WTC11 (cell line): Measurements from ENCODE around the gene CARD19. TPM values are rescaled to one million over a fixed set of nuclear protein-coding genes. Genes with fewer than 3 reads are reported as not detected.

Experiments
- GTF2I ChIP-seq: fragments of 250-450 bp; sonication (Bioruptor Pico); conservative IDR thresholded peaks from 2 replicates; pipeline ENCODE4 v1.4.0; 2021; ENCODE audit warnings: mild to moderate bottlenecking
- MXD4 ChIP-seq: fragments of 250-450 bp; sonication (Bioruptor Pico); IDR thresholded peaks from 2 replicates; pipeline ENCODE4 v1.8.0; 2021; ENCODE audit warnings: mild to moderate bottlenecking, moderate library complexity, borderline replicate concordance
- NFYB ChIP-seq: sonication (generic); formaldehyde crosslinking; conservative IDR thresholded peaks from 2 replicates; pipeline ENCODE4 v1.8.0; 2022; ENCODE audit warnings: low read depth, missing genetic modification reagents
- ZNF317 ChIP-seq: sonication (generic); formaldehyde crosslinking; IDR thresholded peaks from 2 replicates; pipeline ENCODE4 v1.8.1; 2023; ENCODE audit warnings: low read depth, mild to moderate bottlenecking, moderate library complexity, missing genetic modification reagents, borderline replicate concordance
- total RNA-seq: library from RNA; stranded (reverse); gene quantifications from 3 replicates; pipeline ENCODE4 v1.2.3, GENCODE V29; 2021
- TF ChIP-seq, protein P1 (sequence below): sonication (generic); formaldehyde crosslinking; IDR thresholded peaks from 2 replicates; pipeline ENCODE4 v1.8.0; 2022; ENCODE audit warnings: missing genetic modification reagents
- TF ChIP-seq, protein P2 (sequence below): sonication (generic); formaldehyde crosslinking; IDR thresholded peaks from 2 replicates; pipeline ENCODE4 v1.8.1; 2023; ENCODE audit warnings: mild to moderate bottlenecking, missing genetic modification reagents, borderline replicate concordance
- TF ChIP-seq, protein P3 (sequence below): sonication (generic); formaldehyde crosslinking; IDR thresholded peaks from 2 replicates; pipeline ENCODE4 v1.8.0; 2023; ENCODE audit warnings: missing genetic modification reagents, mild to moderate bottlenecking, borderline replicate concordance
- TF ChIP-seq, protein P4 (sequence below): sonication (generic); formaldehyde crosslinking; IDR thresholded peaks from 2 replicates; pipeline ENCODE4 v1.8.1; 2022; ENCODE audit warnings: mild to moderate bottlenecking, moderate library complexity, missing genetic modification reagents
- TF ChIP-seq, protein P5 (sequence below): sonication (generic); formaldehyde crosslinking; conservative IDR thresholded peaks from 2 replicates; pipeline ENCODE4 v1.8.1; 2022; ENCODE audit warnings: mild to moderate bottlenecking, missing genetic modification reagents
- TF ChIP-seq, protein P6 (sequence below): sonication (generic); formaldehyde crosslinking; IDR thresholded peaks from 2 replicates; pipeline ENCODE4 v1.8.1; 2022; ENCODE audit warnings: missing genetic modification reagents, borderline replicate concordance

CARD19 gene
- total RNA-seq, 1 experiment from 2014 or later: 34.5 TPM

DNA sequence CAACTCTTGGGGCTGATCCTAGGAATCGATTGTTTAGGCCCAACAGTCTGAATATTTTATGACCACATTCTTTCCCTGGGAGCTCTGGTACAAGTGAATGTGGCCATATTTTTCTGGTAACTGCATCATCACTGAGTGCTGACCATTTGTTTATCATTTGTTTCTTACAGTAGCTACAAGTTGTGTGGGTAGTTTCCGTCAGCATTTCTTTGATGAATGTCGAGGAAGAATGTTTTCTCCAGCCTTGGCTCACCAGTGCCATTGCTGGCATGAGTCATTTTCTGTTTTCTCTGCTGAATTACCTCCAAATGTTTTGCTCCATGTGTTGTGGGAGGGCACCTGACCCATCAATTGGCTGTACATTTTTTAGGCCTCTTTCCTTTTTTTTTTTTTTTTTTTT lies 14.1 kb upstream of the CARD19 start (continued):
- TF ChIP-seq, protein P1, sequence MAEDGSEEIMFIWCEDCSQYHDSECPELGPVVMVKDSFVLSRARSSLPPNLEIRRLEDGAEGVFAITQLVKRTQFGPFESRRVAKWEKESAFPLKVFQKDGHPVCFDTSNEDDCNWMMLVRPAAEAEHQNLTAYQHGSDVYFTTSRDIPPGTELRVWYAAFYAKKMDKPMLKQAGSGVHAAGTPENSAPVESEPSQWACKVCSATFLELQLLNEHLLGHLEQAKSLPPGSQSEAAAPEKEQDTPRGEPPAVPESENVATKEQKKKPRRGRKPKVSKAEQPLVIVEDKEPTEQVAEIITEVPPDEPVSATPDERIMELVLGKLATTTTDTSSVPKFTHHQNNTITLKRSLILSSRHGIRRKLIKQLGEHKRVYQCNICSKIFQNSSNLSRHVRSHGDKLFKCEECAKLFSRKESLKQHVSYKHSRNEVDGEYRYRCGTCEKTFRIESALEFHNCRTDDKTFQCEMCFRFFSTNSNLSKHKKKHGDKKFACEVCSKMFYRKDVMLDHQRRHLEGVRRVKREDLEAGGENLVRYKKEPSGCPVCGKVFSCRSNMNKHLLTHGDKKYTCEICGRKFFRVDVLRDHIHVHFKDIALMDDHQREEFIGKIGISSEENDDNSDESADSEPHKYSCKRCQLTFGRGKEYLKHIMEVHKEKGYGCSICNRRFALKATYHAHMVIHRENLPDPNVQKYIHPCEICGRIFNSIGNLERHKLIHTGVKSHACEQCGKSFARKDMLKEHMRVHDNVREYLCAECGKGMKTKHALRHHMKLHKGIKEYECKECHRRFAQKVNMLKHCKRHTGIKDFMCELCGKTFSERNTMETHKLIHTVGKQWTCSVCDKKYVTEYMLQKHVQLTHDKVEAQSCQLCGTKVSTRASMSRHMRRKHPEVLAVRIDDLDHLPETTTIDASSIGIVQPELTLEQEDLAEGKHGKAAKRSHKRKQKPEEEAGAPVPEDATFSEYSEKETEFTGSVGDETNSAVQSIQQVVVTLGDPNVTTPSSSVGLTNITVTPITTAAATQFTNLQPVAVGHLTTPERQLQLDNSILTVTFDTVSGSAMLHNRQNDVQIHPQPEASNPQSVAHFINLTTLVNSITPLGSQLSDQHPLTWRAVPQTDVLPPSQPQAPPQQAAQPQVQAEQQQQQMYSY (CRISPR knock-in tag): no peak
- TF ChIP-seq, protein P2, sequence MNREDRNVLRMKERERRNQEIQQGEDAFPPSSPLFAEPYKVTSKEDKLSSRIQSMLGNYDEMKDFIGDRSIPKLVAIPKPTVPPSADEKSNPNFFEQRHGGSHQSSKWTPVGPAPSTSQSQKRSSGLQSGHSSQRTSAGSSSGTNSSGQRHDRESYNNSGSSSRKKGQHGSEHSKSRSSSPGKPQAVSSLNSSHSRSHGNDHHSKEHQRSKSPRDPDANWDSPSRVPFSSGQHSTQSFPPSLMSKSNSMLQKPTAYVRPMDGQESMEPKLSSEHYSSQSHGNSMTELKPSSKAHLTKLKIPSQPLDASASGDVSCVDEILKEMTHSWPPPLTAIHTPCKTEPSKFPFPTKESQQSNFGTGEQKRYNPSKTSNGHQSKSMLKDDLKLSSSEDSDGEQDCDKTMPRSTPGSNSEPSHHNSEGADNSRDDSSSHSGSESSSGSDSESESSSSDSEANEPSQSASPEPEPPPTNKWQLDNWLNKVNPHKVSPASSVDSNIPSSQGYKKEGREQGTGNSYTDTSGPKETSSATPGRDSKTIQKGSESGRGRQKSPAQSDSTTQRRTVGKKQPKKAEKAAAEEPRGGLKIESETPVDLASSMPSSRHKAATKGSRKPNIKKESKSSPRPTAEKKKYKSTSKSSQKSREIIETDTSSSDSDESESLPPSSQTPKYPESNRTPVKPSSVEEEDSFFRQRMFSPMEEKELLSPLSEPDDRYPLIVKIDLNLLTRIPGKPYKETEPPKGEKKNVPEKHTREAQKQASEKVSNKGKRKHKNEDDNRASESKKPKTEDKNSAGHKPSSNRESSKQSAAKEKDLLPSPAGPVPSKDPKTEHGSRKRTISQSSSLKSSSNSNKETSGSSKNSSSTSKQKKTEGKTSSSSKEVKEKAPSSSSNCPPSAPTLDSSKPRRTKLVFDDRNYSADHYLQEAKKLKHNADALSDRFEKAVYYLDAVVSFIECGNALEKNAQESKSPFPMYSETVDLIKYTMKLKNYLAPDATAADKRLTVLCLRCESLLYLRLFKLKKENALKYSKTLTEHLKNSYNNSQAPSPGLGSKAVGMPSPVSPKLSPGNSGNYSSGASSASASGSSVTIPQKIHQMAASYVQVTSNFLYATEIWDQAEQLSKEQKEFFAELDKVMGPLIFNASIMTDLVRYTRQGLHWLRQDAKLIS (CRISPR knock-in tag): no peak
- no peak for TF ChIP-seq ZNF317
- TF ChIP-seq NFYB (CRISPR knock-in tag): no peak
- TF ChIP-seq GTF2I (CRISPR knock-in tag): no peak
- TF ChIP-seq, protein P3, sequence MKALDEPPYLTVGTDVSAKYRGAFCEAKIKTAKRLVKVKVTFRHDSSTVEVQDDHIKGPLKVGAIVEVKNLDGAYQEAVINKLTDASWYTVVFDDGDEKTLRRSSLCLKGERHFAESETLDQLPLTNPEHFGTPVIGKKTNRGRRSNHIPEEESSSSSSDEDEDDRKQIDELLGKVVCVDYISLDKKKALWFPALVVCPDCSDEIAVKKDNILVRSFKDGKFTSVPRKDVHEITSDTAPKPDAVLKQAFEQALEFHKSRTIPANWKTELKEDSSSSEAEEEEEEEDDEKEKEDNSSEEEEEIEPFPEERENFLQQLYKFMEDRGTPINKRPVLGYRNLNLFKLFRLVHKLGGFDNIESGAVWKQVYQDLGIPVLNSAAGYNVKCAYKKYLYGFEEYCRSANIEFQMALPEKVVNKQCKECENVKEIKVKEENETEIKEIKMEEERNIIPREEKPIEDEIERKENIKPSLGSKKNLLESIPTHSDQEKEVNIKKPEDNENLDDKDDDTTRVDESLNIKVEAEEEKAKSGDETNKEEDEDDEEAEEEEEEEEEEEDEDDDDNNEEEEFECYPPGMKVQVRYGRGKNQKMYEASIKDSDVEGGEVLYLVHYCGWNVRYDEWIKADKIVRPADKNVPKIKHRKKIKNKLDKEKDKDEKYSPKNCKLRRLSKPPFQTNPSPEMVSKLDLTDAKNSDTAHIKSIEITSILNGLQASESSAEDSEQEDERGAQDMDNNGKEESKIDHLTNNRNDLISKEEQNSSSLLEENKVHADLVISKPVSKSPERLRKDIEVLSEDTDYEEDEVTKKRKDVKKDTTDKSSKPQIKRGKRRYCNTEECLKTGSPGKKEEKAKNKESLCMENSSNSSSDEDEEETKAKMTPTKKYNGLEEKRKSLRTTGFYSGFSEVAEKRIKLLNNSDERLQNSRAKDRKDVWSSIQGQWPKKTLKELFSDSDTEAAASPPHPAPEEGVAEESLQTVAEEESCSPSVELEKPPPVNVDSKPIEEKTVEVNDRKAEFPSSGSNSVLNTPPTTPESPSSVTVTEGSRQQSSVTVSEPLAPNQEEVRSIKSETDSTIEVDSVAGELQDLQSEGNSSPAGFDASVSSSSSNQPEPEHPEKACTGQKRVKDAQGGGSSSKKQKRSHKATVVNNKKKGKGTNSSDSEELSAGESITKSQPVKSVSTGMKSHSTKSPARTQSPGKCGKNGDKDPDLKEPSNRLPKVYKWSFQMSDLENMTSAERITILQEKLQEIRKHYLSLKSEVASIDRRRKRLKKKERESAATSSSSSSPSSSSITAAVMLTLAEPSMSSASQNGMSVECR (CRISPR knock-in tag): no peak
- TF ChIP-seq, protein P4, sequence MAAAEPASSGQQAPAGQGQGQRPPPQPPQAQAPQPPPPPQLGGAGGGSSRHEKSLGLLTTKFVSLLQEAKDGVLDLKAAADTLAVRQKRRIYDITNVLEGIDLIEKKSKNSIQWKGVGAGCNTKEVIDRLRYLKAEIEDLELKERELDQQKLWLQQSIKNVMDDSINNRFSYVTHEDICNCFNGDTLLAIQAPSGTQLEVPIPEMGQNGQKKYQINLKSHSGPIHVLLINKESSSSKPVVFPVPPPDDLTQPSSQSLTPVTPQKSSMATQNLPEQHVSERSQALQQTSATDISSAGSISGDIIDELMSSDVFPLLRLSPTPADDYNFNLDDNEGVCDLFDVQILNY (CRISPR knock-in tag): no peak
- TF ChIP-seq MXD4: no peak
- TF ChIP-seq, protein P5, sequence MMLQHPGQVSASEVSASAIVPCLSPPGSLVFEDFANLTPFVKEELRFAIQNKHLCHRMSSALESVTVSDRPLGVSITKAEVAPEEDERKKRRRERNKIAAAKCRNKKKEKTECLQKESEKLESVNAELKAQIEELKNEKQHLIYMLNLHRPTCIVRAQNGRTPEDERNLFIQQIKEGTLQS (CRISPR knock-in tag): no peak
- TF ChIP-seq, protein P6, sequence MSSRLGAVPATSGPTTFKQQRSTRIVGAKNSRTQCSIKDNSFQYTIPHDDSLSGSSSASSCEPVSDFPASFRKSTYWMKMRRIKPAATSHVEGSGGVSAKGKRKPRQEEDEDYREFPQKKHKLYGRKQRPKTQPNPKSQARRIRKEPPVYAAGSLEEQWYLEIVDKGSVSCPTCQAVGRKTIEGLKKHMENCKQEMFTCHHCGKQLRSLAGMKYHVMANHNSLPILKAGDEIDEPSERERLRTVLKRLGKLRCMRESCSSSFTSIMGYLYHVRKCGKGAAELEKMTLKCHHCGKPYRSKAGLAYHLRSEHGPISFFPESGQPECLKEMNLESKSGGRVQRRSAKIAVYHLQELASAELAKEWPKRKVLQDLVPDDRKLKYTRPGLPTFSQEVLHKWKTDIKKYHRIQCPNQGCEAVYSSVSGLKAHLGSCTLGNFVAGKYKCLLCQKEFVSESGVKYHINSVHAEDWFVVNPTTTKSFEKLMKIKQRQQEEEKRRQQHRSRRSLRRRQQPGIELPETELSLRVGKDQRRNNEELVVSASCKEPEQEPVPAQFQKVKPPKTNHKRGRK (CRISPR knock-in tag): no peak
